Panc1 (cell line): ENCODE data around the gene PPP1R9B. TPM values are rescaled to one million over a fixed set of nuclear protein-coding genes. Genes with fewer than 3 reads are reported as not detected.

ENCODE experiments used
- ATAC-seq: fragments of 200-7000 bp; cut with Tn5 transposase; 2 replicates; pipeline ENCODE4 v1.9.1; 2020; ENCODE audit warnings: mild to moderate bottlenecking, moderate library complexity
- BruUV-seq: library from RNA; stranded (reverse); fragments of 400-500 nt; replicated peaks from 2 replicates; lab custom pipeline; 2021; lab: Mats Ljungman, UMichigan
- CTCF ChIA-PET: fragments of 300-600 bp; sonication (Branson Sonifier 250); formaldehyde crosslinking; loops from one replicate; lab custom pipeline; 2022; ENCODE audit warnings: antibody characterized with exemption; lab: Charles Lee
- POLR2A ChIA-PET: fragments of 300-600 bp; sonication (Branson Sonifier 250); formaldehyde crosslinking; loops from one replicate; lab custom pipeline; 2022; ENCODE audit warnings: antibody characterized with exemption; lab: Charles Lee
- DNase-seq: peaks from one replicate; pipeline ENCODE4 v3.0.0-alpha.2; 2010; ENCODE audit warnings: low read depth, low spot score
- H3K27ac ChIP-seq: 2 replicates; pipeline ENCODE4 v1.5.1; 2011; ENCODE audit warnings: mild to moderate bottlenecking, low read length, inconsistent platforms
- H3K27me3 ChIP-seq: fragments of 200-500 bp; sonication (Bioruptor generic); 2 replicates; pipeline ENCODE4 v1.6.0; 2014; ENCODE audit warnings: low read length, inconsistent platforms; ENCODE audit not compliant: control insufficient read depth, insufficient read depth
- H3K36me3 ChIP-seq: fragments of 200-500 bp; sonication (Bioruptor generic); 2 replicates; pipeline ENCODE4 v1.5.1; 2014; ENCODE audit warnings: inconsistent platforms, mild to moderate bottlenecking, low read length, moderate library complexity; ENCODE audit not compliant: control insufficient read depth, insufficient read depth
- H3K4me1 ChIP-seq: 2 replicates; pipeline ENCODE4 v1.5.1; 2011; ENCODE audit warnings: inconsistent platforms, mild to moderate bottlenecking, low read length, moderate library complexity; ENCODE audit not compliant: control insufficient read depth, insufficient read depth
- H3K4me3 ChIP-seq, 2 experiments: 2 replicates each; pipeline ENCODE4 v1.5.1; 2011 to 2012; ENCODE audit warnings: low read depth in 2 of 2, low read length in 2 of 2, mild to moderate bottlenecking in 2 of 2, inconsistent platforms in 1 of 2, moderate library complexity in 1 of 2
- H3K9me3 ChIP-seq: fragments of 200-500 bp; sonication (Bioruptor generic); 2 replicates; pipeline ENCODE4 v1.5.1; 2014; ENCODE audit warnings: low read depth, mild to moderate bottlenecking, inconsistent platforms, low read length, moderate library complexity; ENCODE audit not compliant: control insufficient read depth, insufficient read depth
- SIN3A ChIP-seq: IDR thresholded peaks from 2 replicates; pipeline ENCODE4 v1.6.1; 2012; ENCODE audit warnings: low read depth, mild to moderate bottlenecking, low read length, moderate library complexity, borderline replicate concordance; ENCODE audit not compliant: insufficient read depth
- TCF7L2 ChIP-seq: IDR thresholded peaks from 2 replicates; pipeline ENCODE4 v1.6.1; 2011; ENCODE audit warnings: mild to moderate bottlenecking, low read depth, low read length, inconsistent platforms
- in situ Hi-C: cut with HindIII; loops from 2 replicates; pipeline ENCODE4 v1.10.0; 2016; ENCODE audit warnings: low sequenced_read_pairs, low pct_unique_long_range_greater_than_20kb
- intact Hi-C: fragments of 100-400 bp; cut with micrococcal nuclease; formaldehyde crosslinking; loops from one replicate; pipeline ENCODE4 v1.10.0; 2022; ENCODE audit not compliant: unreplicated experiment
- total RNA-seq: library from RNA; stranded (reverse); gene quantifications from one replicate; pipeline ENCODE4 v1.2.1, GENCODE V29; 2021; ENCODE audit not compliant: unreplicated experiment
- TF ChIP-seq, protein P1 (sequence below): fragments of 450-650 bp; IDR thresholded peaks from 2 replicates; pipeline ENCODE4 v1.5.1; 2017; ENCODE audit warnings: mild to moderate bottlenecking
- TF ChIP-seq, protein P2 (sequence below), 2 experiments: IDR thresholded peaks; 2 replicates each; pipeline ENCODE4 v1.6.1; 2011 to 2012; ENCODE audit warnings: low read depth in 2 of 2, control low read depth in 1 of 2, low read length in 1 of 2, mild to moderate bottlenecking in 1 of 2, moderate library complexity in 1 of 2; ENCODE audit not compliant: insufficient read depth in 1 of 2

The PPP1R9B gene
- total RNA-seq, 1 experiment from 2014 or later, result 114 TPM

DNA sequence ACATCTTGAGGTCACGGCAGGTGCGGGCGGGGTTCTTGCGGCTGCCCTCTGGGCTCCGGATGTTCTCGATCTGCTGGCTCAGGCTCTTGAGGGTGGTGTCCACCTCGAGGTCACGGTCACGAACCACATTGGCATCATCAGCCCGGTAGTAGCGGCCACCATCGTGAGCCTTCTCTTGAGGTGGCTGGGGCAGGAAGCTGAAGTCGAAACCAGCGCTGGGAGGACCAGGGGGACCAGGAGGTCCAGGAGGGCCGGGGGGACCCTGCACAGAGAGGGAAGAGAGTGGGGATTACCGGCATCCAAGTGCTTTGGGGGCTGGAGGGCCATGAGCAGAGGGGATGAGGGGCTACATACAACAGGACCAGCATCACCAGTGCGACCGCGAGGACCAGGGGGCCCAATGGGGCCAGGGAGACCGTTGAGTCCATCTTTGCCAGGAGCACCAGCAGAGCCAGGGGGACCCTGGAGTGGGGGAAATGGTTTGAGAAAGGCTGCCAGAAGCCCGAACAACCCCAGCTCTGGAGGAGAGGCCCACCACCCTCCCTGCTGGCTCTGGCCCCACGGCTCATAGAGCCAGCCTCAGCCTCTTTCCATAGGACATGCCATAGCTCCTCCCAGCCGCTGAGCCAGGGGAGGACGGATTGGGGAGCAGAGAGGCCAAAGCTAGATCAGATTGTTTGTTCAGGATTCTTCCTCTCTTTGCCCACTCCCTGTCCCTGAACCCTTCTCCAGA, 36.4 kb upstream of the PPP1R9B start:
- TF ChIP-seq, protein P1, sequence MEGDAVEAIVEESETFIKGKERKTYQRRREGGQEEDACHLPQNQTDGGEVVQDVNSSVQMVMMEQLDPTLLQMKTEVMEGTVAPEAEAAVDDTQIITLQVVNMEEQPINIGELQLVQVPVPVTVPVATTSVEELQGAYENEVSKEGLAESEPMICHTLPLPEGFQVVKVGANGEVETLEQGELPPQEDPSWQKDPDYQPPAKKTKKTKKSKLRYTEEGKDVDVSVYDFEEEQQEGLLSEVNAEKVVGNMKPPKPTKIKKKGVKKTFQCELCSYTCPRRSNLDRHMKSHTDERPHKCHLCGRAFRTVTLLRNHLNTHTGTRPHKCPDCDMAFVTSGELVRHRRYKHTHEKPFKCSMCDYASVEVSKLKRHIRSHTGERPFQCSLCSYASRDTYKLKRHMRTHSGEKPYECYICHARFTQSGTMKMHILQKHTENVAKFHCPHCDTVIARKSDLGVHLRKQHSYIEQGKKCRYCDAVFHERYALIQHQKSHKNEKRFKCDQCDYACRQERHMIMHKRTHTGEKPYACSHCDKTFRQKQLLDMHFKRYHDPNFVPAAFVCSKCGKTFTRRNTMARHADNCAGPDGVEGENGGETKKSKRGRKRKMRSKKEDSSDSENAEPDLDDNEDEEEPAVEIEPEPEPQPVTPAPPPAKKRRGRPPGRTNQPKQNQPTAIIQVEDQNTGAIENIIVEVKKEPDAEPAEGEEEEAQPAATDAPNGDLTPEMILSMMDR, result no peak
- TF ChIP-seq, protein P2, sequence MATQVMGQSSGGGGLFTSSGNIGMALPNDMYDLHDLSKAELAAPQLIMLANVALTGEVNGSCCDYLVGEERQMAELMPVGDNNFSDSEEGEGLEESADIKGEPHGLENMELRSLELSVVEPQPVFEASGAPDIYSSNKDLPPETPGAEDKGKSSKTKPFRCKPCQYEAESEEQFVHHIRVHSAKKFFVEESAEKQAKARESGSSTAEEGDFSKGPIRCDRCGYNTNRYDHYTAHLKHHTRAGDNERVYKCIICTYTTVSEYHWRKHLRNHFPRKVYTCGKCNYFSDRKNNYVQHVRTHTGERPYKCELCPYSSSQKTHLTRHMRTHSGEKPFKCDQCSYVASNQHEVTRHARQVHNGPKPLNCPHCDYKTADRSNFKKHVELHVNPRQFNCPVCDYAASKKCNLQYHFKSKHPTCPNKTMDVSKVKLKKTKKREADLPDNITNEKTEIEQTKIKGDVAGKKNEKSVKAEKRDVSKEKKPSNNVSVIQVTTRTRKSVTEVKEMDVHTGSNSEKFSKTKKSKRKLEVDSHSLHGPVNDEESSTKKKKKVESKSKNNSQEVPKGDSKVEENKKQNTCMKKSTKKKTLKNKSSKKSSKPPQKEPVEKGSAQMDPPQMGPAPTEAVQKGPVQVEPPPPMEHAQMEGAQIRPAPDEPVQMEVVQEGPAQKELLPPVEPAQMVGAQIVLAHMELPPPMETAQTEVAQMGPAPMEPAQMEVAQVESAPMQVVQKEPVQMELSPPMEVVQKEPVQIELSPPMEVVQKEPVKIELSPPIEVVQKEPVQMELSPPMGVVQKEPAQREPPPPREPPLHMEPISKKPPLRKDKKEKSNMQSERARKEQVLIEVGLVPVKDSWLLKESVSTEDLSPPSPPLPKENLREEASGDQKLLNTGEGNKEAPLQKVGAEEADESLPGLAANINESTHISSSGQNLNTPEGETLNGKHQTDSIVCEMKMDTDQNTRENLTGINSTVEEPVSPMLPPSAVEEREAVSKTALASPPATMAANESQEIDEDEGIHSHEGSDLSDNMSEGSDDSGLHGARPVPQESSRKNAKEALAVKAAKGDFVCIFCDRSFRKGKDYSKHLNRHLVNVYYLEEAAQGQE (IDR thresholded peaks at IDR 0.05; ENCODE audit: insufficient read depth in 1 of 2, low read depth in 2 of 2, low read length in 1 of 2), result no peak
- TF ChIP-seq SIN3A, result no peak
- TF ChIP-seq TCF7L2, result no peak
- Histone ChIP-seq H3K9me3 (no peaks in the 10 kb centered on the region), H3K4me3 (no peak overlapping the region), H3K27ac (no peak overlapping the region), H3K4me1 (peaks cover 12% of the 10 kb centered on the region), H3K27me3 (no peaks in the 10 kb centered on the region), H3K36me3 (no peaks in the 10 kb centered on the region)
- in situ Hi-C loops (no loop called here), intact Hi-C loops (no loop called here)
- ATAC-seq (no peak), DNase-seq (no peak)
- ChIA-PET POLR2A (no interaction called here), CTCF (no interaction called here)
- BruUV-seq, result no TSS peak

DNA sequence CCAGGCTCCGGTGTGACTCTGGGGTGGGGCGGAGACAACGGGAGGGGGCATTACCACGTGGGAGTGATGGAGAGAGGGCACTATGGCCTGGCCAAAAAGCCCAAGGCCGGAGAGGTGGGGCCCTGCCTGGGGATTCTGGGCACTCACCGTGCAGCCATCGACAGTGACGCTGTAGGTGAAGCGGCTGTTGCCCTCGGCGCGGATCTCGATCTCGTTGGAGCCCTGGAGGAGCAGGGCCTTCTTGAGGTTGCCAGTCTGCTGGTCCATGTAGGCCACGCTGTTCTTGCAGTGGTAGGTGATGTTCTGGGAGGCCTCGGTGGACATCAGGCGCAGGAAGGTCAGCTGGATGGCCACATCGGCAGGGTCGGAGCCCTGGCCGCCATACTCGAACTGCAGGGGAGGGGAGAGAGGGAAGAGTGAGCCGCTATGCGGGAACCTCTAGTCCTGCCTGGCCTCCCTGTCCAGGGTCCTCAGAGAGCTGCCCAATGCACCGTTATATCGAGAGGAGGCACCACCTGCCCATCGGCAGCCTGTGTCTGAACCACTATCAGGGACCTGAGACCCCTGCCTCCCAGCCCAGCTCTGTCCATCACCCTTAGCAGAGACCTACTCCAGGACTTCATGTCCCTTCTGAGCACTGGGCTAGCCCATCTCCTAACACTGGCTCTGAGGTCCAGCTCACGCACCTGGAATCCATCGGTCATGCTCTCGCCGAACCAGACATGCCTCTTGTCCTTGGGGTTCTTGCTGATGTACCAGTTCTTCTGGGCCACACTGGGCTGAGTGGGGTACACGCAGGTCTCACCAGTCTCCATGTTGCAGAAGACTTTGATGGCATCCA, 35.4 kb upstream of the PPP1R9B start:
- intact Hi-C loops (no loop called here), in situ Hi-C loops (no loop called here)
- ChIA-PET CTCF (no interaction called here), POLR2A (no interaction called here)
- Histone ChIP-seq H3K9me3 (no peaks in the 10 kb centered on the region), H3K4me3 (no peak overlapping the region), H3K27ac (no peak overlapping the region), H3K27me3 (no peaks in the 10 kb centered on the region), H3K4me1 (peaks cover 12% of the 10 kb centered on the region), H3K36me3 (no peaks in the 10 kb centered on the region)
- no TSS peak for BruUV-seq
- DNase-seq (no peak), ATAC-seq (no peak)
- TF ChIP-seq, protein P2 (IDR thresholded peaks at IDR 0.05; ENCODE audit: insufficient read depth in 1 of 2, low read depth in 2 of 2, low read length in 1 of 2), result no peak
